Ovary (tissue), 9 donors: Measurements from ENCODE around the gene EIF4H. TPM values are rescaled to one million over a fixed set of nuclear protein-coding genes. Genes with fewer than 3 reads are reported as not detected.
A peak's percentile ranks its signal among the peaks of the same experiment; 100 is the strongest.
"Not testable (repeated sequence)": the region's sequence is repeated elsewhere in the genome, so short reads cannot be mapped to it uniquely, and the experiment has no call there.

ENCODE experiments used
- DNase-seq, 5 donors: peaks; one replicate each; pipeline ENCODE4 v3.0.0-alpha.2; 2019 to 2020
- H3K27ac ChIP-seq, 2 donors: fragments of 200-600 bp; one replicate each; pipeline versions ENCODE4 v1.5.1 to v1.8.0; 2019 to 2022
- H3K27me3 ChIP-seq: fragments of 200-600 bp; one replicate; pipeline ENCODE4 v1.8.0; 2022
- H3K36me3 ChIP-seq: fragments of 200-600 bp; sonication (generic); one replicate; pipeline ENCODE4 v1.5.1; 2019
- H3K4me1 ChIP-seq: one replicate; pipeline ENCODE4 v1.8.1; 2013; ENCODE audit warnings: mild to moderate bottlenecking, moderate library complexity; ENCODE audit not compliant: insufficient read depth
- H3K4me3 ChIP-seq: fragments of 200-600 bp; sonication (generic); one replicate; pipeline ENCODE4 v1.5.1; 2017
- H3K9me3 ChIP-seq, 2 donors: fragments of 200-600 bp in 1 of 2; sonication (generic) in 1 of 2; one replicate each; pipeline versions ENCODE4 v1.5.1 to v1.8.1; 2013 to 2019; ENCODE audit warnings: mild to moderate bottlenecking in 1 of 2, moderate library complexity in 1 of 2
- EP300 ChIP-seq: sonication (generic); formaldehyde crosslinking; IDR thresholded peaks from one replicate; pipeline ENCODE4 v1.6.1; 2017; ENCODE audit warnings: antibody characterized with exemption
- POLR2A ChIP-seq: fragments of 450-650 bp; IDR thresholded peaks from one replicate; pipeline ENCODE4 v1.6.1; 2017; ENCODE audit warnings: antibody characterized with exemption, mild to moderate bottlenecking, moderate library complexity
- WGBS, 3 donors: extraction: QIAGEN DNeasy Blood & Tissue Kit in 1 of 3; methylation state at CpG; one replicate each; pipeline versions ENCODE4 v1.1.5 to v1.1.7; 2013 to 2017; 5-methylcytosine and 5-hydroxymethylcytosine counted together
- intact Hi-C, 4 donors: fragments of 100-400 bp; cut with DNase I; formaldehyde crosslinking; loops; one replicate each; pipeline versions ENCODE4 v1.11.0 to v1.15.1; 2022 to 2023
- polyA plus RNA-seq, 2 donors: library from polyadenylated mRNA; stranded (reverse); fragments of 200-250 nt in 1 of 2; fragments of 350-450 nt in 1 of 2; fragmentation: Illumina TruSeq in 1 of 2; extraction: RNeasy Lipid Tissue Mini Kit (QIAGEN cat#74804) in 1 of 2; gene quantifications; one replicate each; pipeline ENCODE4 v1.2.3, GENCODE V29; 2013 to 2014
- total RNA-seq, 7 donors: library from RNA; depleted of rRNA in 2 of 7; stranded (reverse); fragments of >200 nt in 2 of 7; fragmentation: NEBNext Ultra II Directional in 3 of 7; extraction: Animal tissue kit (Norgen Biotek cat#: 25700) in 3 of 7; gene quantifications; one replicate each; pipeline versions ENCODE4 v1.1.0 to v1.2.4, GENCODE V29; 2016 to 2023
- TF ChIP-seq, protein P1 (sequence below), 3 donors: fragments of 450-650 bp in 2 of 3; fragments of 200-600 bp in 1 of 3; IDR thresholded peaks; one replicate each; pipeline versions ENCODE4 v1.5.1 to v1.8.0; 2016 to 2022; ENCODE audit warnings: antibody characterized with exemption in 3 of 3, mild to moderate bottlenecking in 1 of 3
- donor health status: DM: no; HTN: no; CAD: no; lungs with moderate emphysema.
- donor health status: DM: no; HTN: no; CAD: no.
- donor health status: Bipolar disorder and iron deficiency.
- donor health status: DM: yes; HTN: yes; CAD: no.
- donor health status: DM: no; HTN: no; CAD: no.
- donor health status: DM: yes; HTN: yes; CAD: no.

EIF4H gene
- total and polyA plus RNA-seq, 9 donors: 151 to 301 (median 260) TPM

DNA sequence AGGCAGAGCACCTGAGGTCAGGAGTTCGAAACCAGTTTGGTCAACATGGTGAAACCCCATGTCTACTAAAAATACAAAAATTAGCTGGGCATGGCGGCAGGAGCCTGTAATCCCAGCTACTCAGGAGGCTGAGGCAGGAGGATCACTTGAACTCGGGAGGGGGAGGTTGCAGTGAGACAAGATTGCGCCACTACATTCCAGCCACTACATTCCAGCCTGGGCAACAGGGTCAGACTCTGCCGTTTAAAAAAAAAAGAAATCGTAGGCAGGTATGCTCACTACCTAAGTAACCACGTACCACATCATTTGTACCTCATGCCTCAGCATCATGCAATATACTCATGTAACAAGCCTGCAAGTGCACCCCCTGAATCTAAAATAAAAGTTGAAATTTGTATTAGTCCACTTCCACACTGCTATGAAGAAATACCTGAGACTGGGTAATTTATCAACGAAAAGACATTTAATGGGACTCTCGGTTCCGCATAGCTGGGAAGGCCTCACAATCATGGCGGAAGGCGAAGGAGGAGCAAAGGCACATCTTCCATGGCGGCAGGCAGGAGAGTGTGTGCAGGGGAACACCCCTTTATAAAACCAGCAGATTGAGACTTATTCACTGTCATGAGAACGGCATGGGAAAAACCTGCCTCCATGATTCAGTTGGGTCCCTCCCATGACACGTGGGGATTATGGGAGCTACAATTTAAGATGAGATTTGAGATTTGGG is 8.1 kb upstream of the EIF4H start:
- intact Hi-C loops: loop anchor here in 1 of 4 donors (10.0 kb wide), 1 partner anchor 101 kb away; no protein-coding TSS in a partner anchor
- Histone ChIP-seq H3K9me3 (no peaks in the 10 kb centered on the region), H3K4me1 (peaks cover 8% of the 10 kb centered on the region), H3K36me3 (no peaks in the 10 kb centered on the region), H3K27me3 (no peaks in the 10 kb centered on the region), H3K4me3 (no peak overlapping the region), H3K27ac (peak overlapping the region in 1 of 2 donors; percentile 66)
- DNase-seq: no peak
- 90 to 93% (median 91%) methylated on average over 15 of the region's 15 CpGs for WGBS, 3 donors
- TF ChIP-seq EP300: no peak
- no peak for TF ChIP-seq POLR2A
- TF ChIP-seq, protein P1, sequence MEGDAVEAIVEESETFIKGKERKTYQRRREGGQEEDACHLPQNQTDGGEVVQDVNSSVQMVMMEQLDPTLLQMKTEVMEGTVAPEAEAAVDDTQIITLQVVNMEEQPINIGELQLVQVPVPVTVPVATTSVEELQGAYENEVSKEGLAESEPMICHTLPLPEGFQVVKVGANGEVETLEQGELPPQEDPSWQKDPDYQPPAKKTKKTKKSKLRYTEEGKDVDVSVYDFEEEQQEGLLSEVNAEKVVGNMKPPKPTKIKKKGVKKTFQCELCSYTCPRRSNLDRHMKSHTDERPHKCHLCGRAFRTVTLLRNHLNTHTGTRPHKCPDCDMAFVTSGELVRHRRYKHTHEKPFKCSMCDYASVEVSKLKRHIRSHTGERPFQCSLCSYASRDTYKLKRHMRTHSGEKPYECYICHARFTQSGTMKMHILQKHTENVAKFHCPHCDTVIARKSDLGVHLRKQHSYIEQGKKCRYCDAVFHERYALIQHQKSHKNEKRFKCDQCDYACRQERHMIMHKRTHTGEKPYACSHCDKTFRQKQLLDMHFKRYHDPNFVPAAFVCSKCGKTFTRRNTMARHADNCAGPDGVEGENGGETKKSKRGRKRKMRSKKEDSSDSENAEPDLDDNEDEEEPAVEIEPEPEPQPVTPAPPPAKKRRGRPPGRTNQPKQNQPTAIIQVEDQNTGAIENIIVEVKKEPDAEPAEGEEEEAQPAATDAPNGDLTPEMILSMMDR (IDR thresholded peaks at IDR 0.05): no peak

GRCh38 chr7:74167324-74167723 is 6.8 kb upstream of the EIF4H start:
- intact Hi-C loops: loop anchor here in 1 of 4 donors (10.0 kb wide), 1 partner anchor 103 kb away; no protein-coding TSS in a partner anchor
- not testable (repeated sequence) for H3K9me3 ChIP-seq, H3K27me3 ChIP-seq, DNase-seq, H3K4me3 ChIP-seq, H3K27ac ChIP-seq, H3K36me3 ChIP-seq, H3K4me1 ChIP-seq
- WGBS, 3 donors: 78 to 91% (median 78%) methylated on average over 6 of the region's 6 CpGs

DNA sequence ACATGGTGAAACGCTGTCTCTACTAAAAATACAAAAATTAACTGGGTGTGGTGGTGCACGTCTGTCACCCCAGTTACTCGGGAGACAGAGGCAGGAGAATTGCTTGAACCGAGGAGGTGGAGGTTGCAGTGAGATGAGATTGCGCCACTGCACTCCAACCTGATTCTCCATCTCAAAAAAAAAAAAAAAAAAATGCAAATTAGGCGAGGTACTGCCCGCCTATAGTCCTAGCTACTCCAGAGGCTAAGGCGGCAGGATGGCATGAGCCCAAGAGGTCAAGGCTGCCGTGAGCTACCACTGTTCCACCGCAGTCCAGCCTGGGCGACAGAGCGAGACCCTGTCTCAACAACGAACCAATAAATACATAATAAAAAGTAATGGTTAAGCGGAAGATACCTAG is 1.1 kb upstream of the EIF4H start:
- H3K9me3 ChIP-seq: no peaks in the 10 kb centered on the region
- peak in 3 of 5 donors; percentile 48 to 50 (median 50) for DNase-seq
- no peaks in the 10 kb centered on the region for H3K36me3 ChIP-seq
- H3K27me3 ChIP-seq: no peaks in the 10 kb centered on the region
- intact Hi-C loops: loop anchor here in 1 of 4 donors (10.0 kb wide), 2 partner anchors 88 to 308 kb away; partner anchors contain the start of genes LIMK1 and TMEM270
- H3K4me3 ChIP-seq: peak overlapping the region; percentile 67
- H3K27ac ChIP-seq: peak overlapping the region in 1 of 2 donors; percentile 85
- H3K4me1 ChIP-seq: peaks cover 1% of the 10 kb centered on the region
- 19 to 39% (median 29%) methylated on average over 14 of the region's 14 CpGs for WGBS, 3 donors
- TF ChIP-seq EP300 (no peak), POLR2A (no peak)
- TF ChIP-seq, protein P1 (IDR thresholded peaks at IDR 0.05): no peak

DNA sequence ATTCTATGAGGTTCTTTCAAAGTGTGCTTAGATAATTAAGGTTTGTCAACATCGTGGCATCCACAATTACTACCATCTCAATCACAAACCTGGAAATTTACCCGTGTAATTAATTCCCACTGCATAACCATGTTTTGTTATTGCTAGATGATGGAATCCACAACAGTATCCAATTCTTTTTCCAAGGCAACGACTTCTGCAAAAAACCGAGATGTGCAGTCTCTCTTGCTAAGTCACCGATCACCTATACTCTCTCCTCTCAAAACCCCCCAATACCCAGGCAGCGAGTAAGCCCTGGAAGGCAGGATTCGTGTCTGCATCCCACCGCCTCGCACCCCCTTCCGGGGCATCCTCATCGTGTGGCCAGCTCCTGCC is 678 bp upstream of the EIF4H start:
- WGBS, 3 donors: 1 to 4% (median 1%) methylated on average over 11 of the region's 11 CpGs
- Histone ChIP-seq H3K4me1 (peaks cover 2% of the 10 kb centered on the region), H3K9me3 (no peaks in the 10 kb centered on the region), H3K36me3 (no peaks in the 10 kb centered on the region), H3K4me3 (peak overlapping the region; percentile 67), H3K27me3 (no peaks in the 10 kb centered on the region), H3K27ac (peak overlapping the region; percentile 54 to 85)
- intact Hi-C loops: loop anchor here in 1 of 4 donors (10.0 kb wide), 2 partner anchors 89 to 309 kb away; partner anchors contain the start of genes LIMK1 and TMEM270
- DNase-seq: no peak
- TF ChIP-seq, protein P1 (IDR thresholded peaks at IDR 0.05): no peak
- TF ChIP-seq POLR2A (no peak), EP300 (no peak)

GRCh38 chr7:74174606-74175082 is 488 bp downstream of the EIF4H start:
- peak overlapping the region; percentile 67 for H3K4me3 ChIP-seq
- peak overlapping the region; percentile 89 to 95 for H3K27ac ChIP-seq
- 0% methylated on average over 8 to 42 of the region's 43 CpGs for whole genome bisulfite sequencing, 3 donors
- H3K36me3 ChIP-seq: no peaks in the 10 kb centered on the region
- no peak for TF ChIP-seq POLR2A
- no peak for TF ChIP-seq EP300
- TF ChIP-seq, protein P1 (IDR thresholded peaks at IDR 0.05): no peak
- H3K9me3 ChIP-seq: no peaks in the 10 kb centered on the region
- H3K27me3 ChIP-seq: no peaks in the 10 kb centered on the region
- H3K4me1 ChIP-seq: peaks cover 7% of the 10 kb centered on the region
- peak; percentile 41 to 71 (median 51) for DNase-seq
- intact Hi-C loops: loop anchor here in 1 of 4 donors (10.0 kb wide), 2 partner anchors 90 to 310 kb away; partner anchors contain the start of genes LIMK1 and TMEM270
